Left renal cortex interstitium (tissue), 4 donors: ENCODE measurements around the gene NALCN. TPM values are rescaled to one million over a fixed set of nuclear protein-coding genes. Genes with fewer than 3 reads are reported as not detected.
A peak's percentile ranks its signal among the peaks of the same experiment; 100 is the strongest.

Experiments
- DNase-seq, 4 donors: peaks; one replicate each; pipeline ENCODE4 v3.0.0-alpha.2; 2013; ENCODE audit warnings: low read depth in 4 of 4, low spot score in 2 of 4, missing footprints in 1 of 4
- polyA plus RNA-seq, 4 donors: library from polyadenylated mRNA; unstranded; fragments of 120-200 nt; gene quantifications; one replicate each; pipeline ENCODE4 v1.2.1, GENCODE V29; 2013; ENCODE audit not compliant: insufficient read length in 4 of 4

Gene NALCN
- polyA plus RNA-seq, 4 donors, result 0.64 to 2.0 (median 1.2) TPM

DNA sequence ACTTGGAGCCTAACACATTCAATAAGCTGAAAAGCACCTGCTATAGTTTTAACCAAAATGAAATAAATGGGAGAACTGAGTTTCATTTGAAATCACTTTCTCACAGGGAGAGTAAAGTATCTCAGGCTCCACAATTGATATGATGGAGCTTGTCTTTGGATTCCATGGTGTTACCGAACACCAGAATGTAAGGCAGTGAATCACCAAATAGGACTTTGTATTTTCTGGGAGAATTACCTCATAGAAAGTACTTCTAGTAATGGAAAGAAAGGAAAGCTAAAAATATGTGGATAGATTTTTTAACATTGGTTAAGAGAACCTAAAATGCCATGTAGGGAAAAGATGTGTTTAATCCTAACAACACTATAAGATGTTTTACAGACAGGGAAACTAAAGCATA, 123.6 kb downstream of the NALCN start:
- DNase-seq, result no peak

- no peak for DNase-seq
Measured at GRCh38 chr13:101291646-101292515, 124.4 kb downstream of the NALCN start.

- no peak for DNase-seq
Measured at GRCh38 chr13:101291206-101291605, 125.1 kb downstream of the NALCN start.

GRCh38 chr13:101289764-101290163, 126.5 kb downstream of the NALCN start:
- DNase-seq, result peak in 2 of 4 donors; percentile 2 to 7

- no peak for DNase-seq
Measured at GRCh38 chr13:101283782-101284181, 132.5 kb downstream of the NALCN start.

GRCh38 chr13:101272886-101273285, 143.4 kb downstream of the NALCN start:
- no peak for DNase-seq

- no peak for DNase-seq
Measured at GRCh38 chr13:101271681-101272245, 144.5 kb downstream of the NALCN start.

GRCh38 chr13:101267656-101268055, 148.7 kb downstream of the NALCN start:
- no peak for DNase-seq

DNA sequence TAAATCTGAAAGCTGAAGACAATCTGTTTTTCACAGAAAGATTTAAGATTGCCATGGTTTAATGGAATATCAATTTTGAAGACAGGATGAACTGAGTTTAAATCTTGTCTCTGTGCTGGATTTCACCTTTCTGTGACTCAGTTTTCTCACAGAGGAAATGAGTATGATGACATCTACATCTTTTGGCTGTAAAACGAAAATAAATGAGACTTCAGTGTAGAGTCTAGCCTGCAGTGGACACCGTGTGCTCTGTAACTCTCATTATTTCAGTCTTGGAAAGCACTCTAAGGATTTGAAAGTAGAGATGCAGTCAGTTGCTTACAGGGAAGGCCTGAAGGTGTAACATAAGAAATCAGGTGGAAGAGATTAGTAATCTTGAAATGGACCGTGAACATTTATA, 150.4 kb downstream of the NALCN start:
- no peak for DNase-seq

DNA sequence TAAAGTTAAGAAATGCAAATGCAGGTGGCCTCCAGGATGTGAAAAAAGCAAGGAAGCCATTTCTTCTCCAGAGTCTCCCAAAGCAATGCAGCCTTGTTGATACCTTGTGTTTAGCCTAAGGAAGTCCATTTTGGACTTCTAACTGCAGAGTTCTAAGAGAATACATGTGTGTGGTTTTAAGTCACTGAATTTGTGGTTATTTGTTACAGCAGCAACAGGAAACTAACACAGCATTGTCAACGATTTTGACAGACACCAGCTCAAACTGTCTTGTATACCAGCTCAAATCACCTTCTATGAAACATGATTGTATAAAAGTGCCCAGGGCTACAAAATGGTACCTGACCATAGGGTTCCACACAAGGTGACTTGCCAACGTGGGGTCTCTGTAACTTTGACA, 151.4 kb downstream of the NALCN start:
- DNase-seq, result no peak

GRCh38 chr13:101262306-101262705, 154.0 kb downstream of the NALCN start:
- DNase-seq, result no peak

DNA sequence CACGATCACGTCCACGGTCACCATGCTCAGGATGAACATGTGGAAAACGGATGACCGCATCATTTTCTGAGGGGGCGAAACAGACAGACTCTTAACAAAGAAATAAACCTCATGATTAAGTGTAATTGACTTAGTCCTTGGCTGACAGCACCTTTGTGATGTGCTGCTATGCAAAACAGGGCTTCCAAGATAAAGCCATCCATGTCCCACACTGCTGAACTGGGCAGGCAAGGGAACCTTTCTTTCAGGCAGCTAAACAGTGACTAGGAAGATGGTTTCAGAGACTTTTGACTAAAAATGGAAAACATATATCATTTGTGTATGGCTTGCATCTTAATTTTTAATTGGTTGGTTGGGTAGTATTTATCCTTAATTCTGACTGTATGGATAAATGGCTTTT, 157.8 kb downstream of the NALCN start:
- DNase-seq, result no peak

GRCh38 chr13:101258071-101258470, 158.2 kb downstream of the NALCN start:
- no peak for DNase-seq

GRCh38 chr13:101248739-101249514, 167.4 kb downstream of the NALCN start:
- DNase-seq, result no peak

DNA sequence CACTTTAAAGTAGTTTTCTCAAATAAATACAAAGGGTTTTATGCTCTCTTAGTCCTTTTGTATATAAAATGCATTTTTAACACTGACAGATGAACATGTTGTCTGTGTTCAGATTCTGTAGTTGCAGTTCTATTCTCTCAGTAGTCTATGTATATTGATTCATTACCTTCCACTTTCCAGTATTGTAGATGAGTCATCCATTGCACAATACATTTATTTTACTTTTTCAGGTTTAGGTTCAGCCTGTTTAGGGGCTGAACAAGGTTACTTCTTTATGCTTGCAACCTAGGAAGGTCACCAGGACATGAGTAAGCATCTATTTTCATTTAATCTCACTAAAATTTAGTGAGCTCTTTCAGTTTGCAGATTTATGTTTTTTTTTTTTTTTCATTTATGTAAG, 173.6 kb downstream of the NALCN start:
- DNase-seq, result no peak

DNA sequence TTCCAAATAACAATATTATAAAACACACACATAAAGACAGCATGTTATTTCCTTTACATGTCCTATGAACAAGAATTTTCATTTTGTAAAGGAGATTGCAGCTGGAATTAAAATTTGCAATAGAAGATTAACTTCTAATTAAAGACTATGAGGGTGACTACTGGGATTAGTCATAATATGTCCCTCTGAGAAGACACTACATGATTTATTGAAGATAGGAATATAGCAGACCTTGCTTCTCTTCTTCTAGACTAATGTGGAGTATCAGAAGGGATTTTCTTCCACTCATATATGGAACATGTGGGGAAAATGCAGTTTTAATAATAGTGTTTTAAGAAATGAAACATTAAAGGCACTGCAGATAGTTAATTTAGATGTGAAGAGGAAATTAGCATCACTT, 177.8 kb downstream of the NALCN start:
- no peak for DNase-seq

DNA sequence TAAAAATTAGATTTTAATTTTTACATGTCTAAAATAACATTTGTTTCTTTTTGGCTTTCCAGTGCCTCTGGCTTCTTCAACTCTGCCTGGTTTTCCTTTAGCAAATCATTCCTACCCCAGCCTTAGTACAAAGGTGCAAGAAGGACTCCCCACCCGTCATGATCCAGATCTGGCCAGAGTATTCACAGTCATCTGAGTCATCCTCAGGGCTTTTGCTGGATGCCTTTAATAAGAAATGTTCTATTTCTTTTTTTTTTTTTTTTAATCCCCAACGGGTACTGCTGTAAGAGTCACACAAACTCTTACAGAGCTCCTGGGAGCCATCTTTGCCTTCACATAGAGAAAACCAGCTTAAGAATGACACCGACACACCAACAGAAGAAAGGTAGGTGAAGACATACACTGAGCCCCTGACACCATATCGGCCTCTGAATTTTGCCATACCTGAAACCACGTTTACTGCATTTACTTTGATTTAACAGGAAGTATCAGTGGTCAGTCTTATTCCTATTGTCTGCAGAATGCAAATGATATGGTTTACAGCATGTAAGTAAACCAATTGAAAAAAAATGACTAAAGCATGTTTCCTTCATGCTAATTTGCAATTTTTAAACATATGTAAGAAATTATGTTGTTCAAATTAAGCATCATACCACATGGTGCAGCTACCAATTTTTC, 184.4 kb downstream of the NALCN start:
- no peak for DNase-seq

GRCh38 chr13:101230271-101230890, 185.9 kb downstream of the NALCN start:
- DNase-seq, result no peak

GRCh38 chr13:101219609-101220265, 196.6 kb downstream of the NALCN start:
- no peak for DNase-seq

DNA sequence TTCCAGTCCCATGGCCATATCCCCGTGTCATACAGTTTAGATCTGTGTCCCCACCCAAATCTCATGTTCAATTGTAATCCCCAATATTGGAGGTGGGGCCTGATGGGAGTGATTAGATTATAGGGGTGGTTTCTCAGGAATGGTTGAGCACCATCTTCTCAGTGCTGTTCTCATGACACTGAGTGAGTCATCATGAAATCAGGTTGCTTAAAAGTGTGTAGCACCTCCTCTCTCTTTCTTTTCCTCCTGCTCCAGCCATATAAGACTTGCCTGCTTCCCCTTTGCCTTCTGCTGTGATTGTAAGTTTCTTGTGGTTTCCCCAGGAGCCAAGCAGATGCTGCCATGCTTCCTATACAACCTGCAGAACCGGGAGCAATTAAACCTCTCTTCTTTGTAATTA, 197.8 kb downstream of the NALCN start:
- DNase-seq, result no peak
